ENCODE results near the gene MARCHF10.

- TF ChIP-seq FOXM1 (IDR thresholded peaks at IDR 0.05; ENCODE audit: borderline replicate concordance): no peak
- no peak for TF ChIP-seq HDGF (IDR thresholded peaks at IDR 0.05; ENCODE audit: borderline replicate concordance)
- no peak for TF ChIP-seq CTBP1 (IDR thresholded peaks at IDR 0.05; ENCODE audit: borderline replicate concordance)
- no peak for TF ChIP-seq TARDBP (IDR thresholded peaks at IDR 0.05)
- TF ChIP-seq FOXA1 (IDR thresholded peaks at IDR 0.05): no peak
- TF ChIP-seq SUZ12 (IDR thresholded peaks at IDR 0.05): no peak
- TF ChIP-seq PKNOX1 (IDR thresholded peaks at IDR 0.05): no peak
- no peak for TF ChIP-seq ARNT (IDR thresholded peaks at IDR 0.05)
- TF ChIP-seq FOXK2 (IDR thresholded peaks at IDR 0.05): no peak
- no peak for TF ChIP-seq SP1 (IDR thresholded peaks at IDR 0.05)
- no peak for TF ChIP-seq LEF1 (IDR thresholded peaks at IDR 0.05; ENCODE audit: borderline replicate concordance)
- TF ChIP-seq BHLHE40 (IDR thresholded peaks at IDR 0.05; ENCODE audit: borderline replicate concordance): no peak
- no peak for TF ChIP-seq NFRKB (IDR thresholded peaks at IDR 0.05)
Measured at GRCh38 chr17:62676231-62676943, 131.7 kb downstream of the MARCHF10 start.
